ENCODE data around the gene MFGE8.
A peak's percentile ranks its signal among the peaks of the same experiment; 100 is the strongest.
"Not testable (repeated sequence)": the region's sequence is repeated elsewhere in the genome, so short reads cannot be mapped to it uniquely, and the experiment has no call there.

MFGE8 gene, protein sequence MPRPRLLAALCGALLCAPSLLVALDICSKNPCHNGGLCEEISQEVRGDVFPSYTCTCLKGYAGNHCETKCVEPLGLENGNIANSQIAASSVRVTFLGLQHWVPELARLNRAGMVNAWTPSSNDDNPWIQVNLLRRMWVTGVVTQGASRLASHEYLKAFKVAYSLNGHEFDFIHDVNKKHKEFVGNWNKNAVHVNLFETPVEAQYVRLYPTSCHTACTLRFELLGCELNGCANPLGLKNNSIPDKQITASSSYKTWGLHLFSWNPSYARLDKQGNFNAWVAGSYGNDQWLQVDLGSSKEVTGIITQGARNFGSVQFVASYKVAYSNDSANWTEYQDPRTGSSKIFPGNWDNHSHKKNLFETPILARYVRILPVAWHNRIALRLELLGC

DNA sequence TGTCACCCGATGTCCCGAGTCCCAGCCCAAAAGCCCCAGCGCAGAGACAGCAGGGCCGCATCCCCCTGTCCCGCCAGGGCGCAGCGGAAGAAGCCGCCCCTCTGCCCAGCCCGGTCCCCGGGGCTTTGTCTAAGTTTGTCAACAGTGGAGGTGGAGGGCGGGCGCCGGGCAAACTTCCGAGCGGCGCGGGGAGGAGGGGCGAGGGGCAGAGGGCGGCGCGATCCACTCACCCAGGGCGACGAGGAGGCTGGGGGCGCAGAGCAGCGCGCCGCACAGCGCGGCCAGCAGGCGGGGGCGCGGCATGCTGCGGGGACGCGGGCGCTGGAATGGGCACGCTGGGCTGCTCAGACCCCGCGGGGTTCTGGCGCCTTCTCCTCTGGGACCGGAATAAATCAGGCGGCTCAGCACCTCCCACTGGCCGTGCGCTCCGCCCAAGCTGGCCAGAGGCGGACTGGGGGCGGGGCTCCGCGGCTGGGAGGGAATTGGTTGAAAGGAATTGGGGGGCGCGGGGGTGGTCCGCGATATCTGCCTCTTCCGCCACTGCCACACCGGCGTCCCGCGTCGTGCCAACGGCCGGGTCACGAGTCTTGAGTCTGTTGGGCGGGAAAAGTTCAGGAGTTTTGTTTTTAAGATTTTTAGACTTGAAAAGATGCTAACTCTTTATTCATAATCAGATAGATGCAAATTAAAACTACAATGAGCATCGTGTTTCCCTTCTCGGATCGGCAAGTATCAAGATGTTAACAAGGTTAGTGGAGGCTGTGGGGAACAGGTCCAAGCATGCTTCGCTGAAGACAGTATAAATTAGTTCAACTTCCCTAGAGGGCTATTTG, at the start of gene MFGE8:
TSS of gene MFGE8 (minus strand) at position 363 of the 833 bp plus-strand sequence. CDS start at position 303, 60 bp downstream.
- DNase-seq (ENCODE audit: low read depth, low spot score), result peak; percentile 43

DNA sequence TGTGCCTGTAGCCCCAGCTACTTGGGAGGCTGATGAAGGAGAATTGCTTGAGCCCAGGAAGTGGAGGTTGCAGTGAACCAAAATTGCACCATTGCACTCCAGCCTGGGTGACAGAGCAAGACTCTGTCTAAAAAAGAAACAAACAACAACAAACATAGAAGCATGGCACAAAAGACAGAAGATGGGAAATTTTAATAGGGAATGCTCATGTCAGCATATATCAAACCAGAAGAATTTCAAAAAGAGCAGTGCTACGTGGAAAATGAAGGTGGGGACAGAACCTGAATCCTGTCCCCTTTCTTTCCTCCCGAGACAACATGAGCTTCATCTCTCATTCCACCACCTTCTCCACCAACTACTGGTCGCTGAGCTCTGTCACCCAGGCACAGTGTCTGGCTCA, 46.3 kb upstream of the MFGE8 start:
- DNase-seq (ENCODE audit: low read depth, low spot score), result no peak

DNA sequence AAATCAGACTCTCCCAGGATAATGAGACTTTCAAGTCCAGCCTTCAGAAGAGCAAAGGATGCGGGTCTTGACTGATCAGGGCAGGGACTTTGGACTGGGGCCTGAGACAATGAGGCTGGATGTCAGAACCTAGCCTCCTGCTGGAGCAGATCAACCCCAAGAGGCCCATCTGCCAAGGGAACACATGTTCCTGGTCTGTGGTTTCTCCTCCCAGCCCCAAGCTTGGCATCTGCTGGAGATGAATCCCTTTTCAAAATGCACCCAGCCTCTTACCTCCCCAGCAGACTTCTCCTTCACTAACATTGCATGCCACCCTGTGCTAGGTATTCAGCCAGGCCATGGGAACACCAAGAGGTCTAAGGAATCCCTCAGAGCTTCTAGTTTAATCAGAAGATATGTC, 43.7 kb upstream of the MFGE8 start:
- no peak for DNase-seq (ENCODE audit: low read depth, low spot score)

DNA sequence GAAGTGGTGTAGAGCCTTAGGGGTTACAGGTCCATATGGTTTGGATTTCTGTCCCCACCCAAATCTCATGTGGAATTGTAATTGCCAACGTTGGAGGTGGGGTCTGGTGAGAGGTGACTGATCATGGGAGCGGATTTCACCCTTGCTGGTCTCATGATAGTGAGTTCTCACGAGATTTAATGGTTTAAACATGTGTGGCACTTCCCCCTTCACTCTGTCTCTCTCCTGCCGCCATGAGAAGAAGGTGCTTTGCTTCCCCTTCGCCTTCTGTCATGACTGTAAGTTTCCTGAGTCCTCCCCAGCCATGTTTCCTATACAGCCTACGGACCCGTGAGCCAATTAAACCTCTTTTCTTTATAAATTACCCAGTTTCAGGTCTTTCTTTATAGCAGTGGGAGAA, 43.1 kb upstream of the MFGE8 start:
- DNase-seq (ENCODE audit: low read depth, low spot score), result no peak

DNA sequence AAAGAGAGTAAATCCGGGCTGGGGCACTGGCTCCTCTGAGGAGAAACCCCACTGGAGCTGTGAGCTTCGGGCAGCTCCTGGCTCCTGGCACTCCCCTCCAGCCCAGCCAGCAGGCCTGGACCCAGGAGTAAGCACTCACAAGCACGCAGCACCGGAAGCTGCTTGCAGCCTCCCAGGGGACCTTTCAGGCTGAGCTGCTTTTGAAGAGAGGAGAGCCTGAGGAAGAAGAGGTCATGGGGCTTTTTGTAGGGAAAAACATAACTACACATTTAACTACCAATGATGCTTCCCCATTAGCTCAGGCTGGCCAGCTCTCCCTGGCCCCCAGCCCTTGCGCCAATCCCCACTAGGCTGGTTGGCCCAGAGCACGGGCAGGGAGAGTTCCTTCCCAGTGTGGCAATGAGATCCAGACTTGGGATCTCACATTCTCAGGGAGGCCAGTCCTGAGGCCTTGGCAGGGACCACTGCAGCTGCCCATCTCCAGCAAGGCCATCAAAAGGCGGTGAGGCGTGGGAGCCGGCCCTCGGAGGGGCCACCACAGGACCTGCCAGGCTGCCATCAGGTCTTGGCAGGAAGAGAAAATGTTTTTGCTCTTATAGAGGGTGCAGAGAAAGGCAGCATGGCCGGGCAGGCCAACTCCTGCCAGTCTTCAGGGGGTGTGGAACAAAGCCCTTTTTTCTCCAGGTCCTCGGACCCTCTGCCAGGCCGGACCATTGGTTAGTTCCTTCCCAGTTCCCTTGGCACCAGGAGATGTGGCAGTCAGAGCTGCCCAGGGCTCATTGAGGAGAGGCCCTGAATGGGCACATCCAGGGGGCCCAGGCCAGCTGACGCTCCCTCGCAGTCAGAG, 41.5 kb upstream of the MFGE8 start:
- no peak for DNase-seq (ENCODE audit: low read depth, low spot score)

DNA sequence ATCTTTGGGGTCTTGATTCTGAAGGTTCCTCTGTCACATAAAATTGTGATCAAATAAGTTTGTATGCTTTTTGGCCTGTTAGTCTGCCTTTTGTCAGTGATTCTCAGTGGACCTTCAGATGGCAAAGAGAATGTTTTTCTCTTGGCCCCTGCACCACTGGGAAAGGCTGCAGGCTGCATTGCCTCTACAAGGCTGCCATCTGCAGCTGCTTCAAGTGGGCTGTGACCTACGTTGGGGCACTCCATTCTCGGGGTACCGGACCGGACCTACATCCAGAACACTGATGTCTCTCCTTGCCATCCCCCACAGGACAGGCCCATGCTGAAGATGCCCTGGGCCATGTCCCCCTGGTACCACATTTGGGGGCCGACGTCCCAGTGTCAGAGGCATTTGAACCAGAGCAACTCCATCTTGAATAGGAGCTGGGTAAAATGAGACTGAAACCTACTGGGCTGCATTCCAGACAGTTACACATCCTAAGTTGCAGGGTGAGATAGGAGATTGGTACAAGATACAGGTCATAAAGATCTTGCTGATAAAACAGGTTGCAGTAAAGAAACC, 37.5 kb upstream of the MFGE8 start:
- no peak for DNase-seq (ENCODE audit: low read depth, low spot score)

DNA sequence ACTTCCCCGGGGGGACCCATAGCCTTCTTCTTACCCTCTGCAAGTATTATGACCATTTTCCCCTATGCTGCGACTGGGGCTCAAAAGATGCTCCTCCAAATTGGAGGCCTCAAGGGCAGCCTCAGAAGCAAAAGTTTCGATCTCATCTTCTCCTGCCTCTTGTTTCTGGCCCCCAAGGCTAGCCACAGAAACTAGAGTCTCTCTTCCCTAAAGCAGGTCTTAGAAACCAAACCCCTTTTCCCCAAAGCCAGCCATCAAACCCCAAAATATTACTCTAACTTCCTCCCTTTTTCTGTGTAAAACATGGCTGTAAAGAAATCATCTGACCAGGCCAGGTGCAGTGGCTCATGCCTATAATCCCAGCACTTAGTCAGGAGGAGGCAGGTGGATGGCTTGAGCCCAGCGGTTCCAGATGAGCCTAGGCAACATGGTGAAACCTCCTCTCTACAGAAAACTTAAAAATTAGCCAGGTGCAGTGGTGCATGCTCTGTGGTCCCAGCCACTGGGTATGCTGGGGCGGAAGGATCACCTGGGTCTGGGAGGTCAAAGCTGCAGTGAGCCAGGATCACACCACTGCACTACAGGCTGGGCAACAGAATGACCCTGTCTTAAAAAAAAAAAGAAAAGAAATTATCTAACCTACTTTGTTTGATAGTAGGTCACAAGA, 36.7 kb upstream of the MFGE8 start:
- no peak for DNase-seq (ENCODE audit: low read depth, low spot score)

DNA sequence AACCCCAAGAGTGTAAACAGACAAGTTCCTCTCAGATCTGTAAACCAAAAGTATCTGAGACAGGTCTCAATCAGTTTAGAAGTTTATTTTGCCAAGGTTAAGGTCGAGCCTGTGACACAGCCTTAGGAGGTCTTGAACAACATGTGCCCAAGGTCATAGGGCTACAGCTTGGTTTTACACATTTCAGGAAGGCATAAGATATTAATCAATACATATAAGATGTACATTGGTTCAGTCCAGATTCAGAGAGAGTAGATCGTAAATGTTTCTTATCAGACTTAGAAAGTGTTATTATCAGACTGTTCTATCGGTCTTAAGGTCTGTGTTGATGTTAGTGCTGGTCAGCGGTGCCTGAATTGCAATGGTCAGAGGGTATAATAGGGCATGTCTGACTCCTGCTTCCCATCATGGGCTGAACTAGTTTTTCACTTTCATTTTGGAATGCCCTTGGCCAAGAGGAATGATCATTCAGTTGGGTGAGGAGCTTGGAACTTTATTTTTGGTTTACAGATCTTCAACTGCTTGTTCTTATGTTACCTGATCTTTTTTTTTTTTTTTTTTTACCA, 27.0 kb upstream of the MFGE8 start:
- no peak for DNase-seq (ENCODE audit: low read depth, low spot score)

DNA sequence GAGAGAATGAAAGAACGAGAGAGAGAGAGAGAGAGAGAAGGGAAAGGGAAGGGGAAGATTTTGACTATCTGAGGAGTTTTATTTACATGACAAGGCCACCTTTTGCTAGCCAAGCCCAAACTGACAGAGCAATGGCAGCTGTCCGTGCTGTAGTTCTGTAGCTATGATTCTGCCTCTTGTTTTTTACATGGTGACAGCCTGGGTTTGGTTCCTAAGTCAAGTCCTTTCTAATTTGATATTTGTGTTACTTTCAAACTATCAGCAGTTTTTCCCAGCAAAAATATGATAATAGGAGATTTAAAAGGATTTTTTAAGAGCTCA, 26.3 kb upstream of the MFGE8 start:
- no peak for DNase-seq (ENCODE audit: low read depth, low spot score)

DNA sequence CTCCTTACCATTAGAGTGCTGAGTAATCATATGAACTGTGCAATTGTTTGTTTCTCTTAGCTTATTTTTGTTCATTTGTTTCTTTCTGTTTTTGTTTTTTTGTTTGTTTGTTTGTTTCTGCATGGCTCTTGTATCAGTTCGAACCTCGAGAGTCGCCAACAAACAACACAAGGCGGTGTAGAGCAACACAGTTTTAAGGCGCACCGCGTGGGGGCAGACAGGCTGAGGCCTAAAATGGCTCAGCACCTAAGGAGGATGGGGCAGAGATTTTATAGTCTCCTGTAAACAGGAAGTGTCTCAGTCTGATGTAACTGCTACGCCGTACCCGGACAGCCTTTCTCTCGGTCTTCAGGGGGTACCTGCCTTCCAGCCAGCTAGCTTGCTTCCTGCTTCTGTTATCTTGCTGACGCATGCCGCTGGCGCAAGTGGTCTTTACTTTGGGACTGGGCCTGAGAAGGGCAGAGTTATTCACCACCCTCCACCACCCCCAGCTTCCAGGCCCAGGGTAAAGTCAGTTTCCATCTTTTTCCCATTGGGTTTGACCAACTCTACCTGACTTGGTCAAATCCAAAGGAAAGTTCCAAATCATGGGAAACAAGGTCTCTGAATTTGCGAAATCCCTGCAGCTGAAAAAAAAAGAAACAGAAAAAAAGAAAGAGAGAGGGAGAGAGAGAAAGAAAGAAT, 25.8 kb upstream of the MFGE8 start:
- no peak for DNase-seq (ENCODE audit: low read depth, low spot score)

DNA sequence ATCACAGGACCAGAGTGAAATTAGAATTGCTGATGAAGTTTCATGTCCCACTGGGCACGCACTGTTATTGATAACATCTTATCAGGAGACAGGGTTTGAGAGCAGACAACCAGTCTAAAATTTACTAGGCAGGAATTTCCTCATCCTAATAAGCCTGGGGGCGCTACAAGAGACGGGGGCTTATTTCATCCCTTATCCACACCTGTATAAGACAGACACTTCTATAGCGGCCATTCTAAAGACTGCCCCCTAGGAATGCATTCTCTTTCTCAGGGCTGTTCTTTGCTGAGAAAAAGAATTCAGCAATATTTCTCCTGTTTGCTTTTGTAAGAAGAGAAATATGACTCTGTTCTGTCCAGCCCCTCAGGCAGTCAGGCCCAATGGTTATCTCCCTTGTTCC, 21.3 kb upstream of the MFGE8 start:
- not testable (repeated sequence) for DNase-seq (ENCODE audit: low read depth, low spot score)

DNA sequence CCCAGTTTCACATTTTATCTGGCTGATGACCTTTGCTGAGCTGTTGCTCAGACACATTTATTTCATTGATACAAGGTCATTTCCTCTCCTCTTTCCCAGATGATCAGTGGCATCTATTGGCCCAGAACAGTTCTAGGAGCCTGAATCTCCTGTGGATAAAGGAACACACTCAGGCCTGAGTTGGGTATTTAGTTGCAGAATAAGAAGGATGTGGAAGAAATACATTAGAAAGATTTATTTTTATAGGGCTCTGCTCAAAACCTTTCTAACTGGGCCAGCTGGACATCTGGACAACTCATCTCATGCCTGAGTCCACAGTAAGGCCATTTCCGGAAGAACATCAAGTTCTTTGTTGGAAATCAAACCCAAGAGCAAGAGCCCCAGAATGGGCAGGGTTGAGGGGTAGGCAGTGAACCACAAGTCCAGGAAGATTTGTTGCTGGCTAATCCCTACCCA, 19.7 kb upstream of the MFGE8 start:
- no peak for DNase-seq (ENCODE audit: low read depth, low spot score)

DNA sequence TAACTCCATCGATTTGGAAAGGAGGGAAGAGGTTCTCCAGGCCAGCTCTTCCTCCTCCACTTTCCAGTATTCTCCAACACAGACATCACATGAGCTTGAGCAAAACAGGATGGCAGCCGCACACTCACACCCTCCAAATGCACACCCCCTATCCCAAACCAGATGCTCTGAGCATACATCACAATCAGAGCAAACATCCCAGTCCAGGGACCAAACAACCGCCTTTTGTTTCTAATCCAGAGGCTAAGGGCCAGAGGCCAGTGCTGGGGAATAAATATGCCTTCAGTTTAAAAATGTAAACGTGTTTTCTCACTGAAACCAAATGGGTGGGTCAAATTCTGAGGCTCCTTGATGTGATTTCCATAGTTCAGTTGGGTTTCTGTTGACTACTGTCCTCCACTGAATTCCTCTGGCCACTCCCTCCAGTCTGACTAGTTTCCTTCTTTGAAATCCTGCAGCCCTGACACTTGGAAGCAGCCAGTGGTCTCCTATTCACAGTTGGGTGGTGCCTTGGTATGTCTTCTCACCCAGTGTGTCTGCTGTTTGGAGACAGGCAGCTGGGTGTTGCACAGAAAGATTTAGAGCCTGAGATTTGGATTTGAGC, 19.2 kb upstream of the MFGE8 start:
- DNase-seq (ENCODE audit: low read depth, low spot score), result no peak

DNA sequence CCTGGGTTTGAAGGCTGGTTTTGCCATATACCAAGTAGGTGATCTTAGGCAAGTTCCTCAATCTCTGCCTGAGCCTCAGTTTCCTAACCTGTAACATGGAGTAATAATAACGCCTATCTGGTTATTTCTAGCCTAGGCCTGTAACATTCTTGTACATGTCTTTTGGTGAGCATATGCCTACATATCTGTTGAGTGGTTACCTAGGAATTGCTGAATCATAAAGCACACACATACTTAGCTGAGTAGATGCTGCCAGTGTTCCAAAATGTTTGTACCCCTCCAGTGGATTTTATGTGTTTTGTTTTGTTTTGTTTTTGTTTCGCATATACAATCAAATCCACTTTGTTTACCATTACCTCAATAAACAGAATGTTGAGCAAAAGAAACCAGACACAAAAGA, 17.4 kb upstream of the MFGE8 start:
- DNase-seq (ENCODE audit: low read depth, low spot score), result no peak

DNA sequence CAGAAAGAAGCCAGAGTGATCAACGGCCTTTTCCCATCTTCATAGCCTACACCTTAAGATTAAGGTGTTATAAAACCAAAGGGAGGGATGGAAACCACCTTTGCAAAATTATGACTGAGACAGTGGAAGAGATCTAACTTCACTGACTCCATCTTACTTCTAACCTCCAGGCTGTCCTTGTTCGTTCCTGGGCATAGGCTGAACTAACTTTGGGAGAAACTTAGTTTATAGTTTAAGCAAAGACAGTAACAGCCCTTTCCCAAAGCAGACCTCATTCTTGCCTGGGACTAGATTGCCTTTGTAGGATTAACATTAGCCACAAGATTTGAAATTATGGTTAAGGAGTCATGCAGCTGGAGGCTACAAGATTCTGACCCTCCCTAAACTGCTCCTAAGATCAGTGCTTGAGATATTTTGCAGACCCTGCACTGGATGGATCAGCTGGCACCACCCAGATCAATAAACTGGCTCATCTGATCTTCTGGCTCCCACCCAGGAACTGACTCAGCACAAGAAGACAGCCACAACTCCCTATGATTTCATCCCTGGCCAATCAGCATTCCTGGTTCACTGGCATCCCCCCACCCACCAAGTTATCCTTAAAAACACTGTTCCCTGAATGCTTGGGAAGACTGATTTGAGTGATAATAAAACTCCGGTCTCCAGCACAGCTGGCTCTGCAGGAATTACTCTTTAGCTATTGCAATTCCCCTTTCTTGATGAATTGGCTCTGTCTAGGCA, 16.3 kb upstream of the MFGE8 start:
- not testable (repeated sequence) for DNase-seq (ENCODE audit: low read depth, low spot score)

DNA sequence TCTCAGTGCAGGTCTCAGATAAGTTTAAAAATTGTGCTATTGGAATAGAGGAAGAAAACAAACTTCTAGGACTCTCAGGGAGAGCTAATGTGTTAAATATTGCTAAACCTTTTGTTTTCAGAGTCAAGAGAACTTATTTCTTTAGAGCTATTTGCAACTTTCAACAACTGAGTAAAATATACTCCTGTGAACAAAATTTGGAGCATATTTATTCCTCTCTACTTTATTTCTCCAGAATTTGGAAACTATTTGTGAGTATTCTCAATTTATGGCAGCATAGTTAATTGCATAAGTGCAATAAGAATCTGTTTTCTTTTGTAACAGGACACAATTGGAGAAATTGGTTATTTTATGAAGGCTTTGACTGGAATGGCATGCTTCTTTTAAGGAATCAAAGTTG, 15.0 kb upstream of the MFGE8 start:
- not testable (repeated sequence) for DNase-seq (ENCODE audit: low read depth, low spot score)

DNA sequence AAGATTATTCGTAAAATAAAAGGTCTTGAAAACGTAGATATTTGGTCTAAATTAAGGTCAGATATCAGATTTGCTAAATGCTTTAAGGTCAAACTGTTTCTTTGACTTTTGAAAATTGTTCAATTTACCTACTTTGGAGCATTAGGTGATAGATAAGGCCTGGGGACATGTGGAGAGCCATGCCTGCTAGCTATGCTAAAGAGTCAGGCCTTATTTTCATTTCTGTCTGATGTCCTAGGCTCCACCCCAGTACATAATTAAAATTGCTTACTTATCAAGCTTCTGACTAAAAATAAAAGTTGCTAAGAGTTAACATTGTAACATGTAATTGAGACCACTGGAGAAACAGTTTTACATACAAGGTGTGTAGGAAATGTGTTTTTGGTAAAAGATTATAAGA, 12.5 kb upstream of the MFGE8 start:
- not testable (repeated sequence) for DNase-seq (ENCODE audit: low read depth, low spot score)

DNA sequence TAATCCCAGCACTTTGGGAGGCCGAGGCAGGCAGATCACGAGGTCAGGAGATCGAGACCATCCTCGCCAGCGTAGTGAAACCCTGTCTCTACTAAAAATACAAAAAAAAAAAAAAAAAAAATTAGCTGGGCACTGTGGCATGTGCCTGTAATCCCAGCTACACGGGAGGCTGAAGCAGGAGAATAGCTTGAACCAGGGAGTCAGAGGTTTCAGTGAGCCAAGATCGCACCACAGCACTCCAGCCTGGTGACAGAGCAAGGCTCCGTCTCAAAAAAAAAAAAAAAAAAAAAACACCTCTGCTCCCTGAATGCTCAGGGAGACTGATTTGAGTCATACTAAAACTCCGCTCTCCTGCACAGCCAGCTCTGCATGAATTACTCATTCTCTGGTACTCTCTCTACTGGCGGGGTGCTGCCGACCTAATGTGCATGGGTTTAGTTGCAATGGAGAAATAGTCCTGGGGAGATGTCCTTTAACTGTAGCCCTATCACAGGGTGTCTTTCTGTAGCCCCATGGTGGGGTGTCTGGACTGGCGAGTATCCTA, 7.8 kb upstream of the MFGE8 start:
- DNase-seq (ENCODE audit: low read depth, low spot score), result not testable (repeated sequence)
